Measurements from ENCODE around the gene SIN3A.

SIN3A gene

DNA sequence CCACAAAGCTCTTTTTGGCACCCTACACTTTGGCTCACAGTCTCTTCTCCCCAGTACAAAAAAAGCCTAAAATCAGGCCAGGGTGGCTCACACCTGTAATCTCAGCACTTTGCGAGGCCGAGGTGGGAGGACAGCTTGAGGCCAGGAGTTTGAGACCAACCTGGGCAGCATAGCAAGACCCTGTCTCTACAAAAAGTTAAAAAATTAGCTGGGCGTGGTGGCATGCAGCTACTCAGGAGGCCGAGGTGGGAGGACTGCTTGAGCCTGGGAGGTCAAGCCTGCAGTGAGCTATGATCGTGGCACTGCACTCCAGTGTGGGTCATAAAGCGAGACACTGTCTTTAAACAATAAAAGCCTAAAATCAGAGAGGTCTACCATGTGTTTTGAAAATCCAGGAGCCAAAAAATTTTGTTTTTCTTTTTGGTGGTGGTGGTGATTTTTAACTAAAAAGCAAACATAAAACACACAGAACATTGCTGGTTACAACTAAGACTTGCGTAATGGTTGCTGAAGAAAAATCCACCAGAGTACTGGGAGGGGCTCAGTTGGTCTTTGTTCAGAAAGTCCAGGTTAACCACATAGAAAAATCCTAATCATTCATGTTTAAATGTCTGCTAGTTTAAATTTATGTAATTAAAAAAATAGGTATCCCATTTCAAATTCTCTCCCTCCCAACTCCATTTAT is 81.5 kb downstream of the SIN3A start:
- Histone ChIP-seq H3K9ac (ENCODE audit: low read length) (no peak overlapping the region), H3K4me1 (ENCODE audit: insufficient read depth, low read length) (peaks cover 24% of the 10 kb centered on the region), H3K36me3 (ENCODE audit: insufficient read depth, low read length) (peaks cover 64% of the 10 kb centered on the region), H3K4me3 (ENCODE audit: low read depth in 1 of 2, low read length in 2 of 2) (no peak overlapping the region), H3K27me3 (ENCODE audit: control insufficient read depth in 1 of 2, insufficient read depth in 2 of 2, low read length in 2 of 2) (no peaks in the 10 kb centered on the region), H3K27ac (ENCODE audit: low read depth, low read length) (no peak overlapping the region), H3K9me3 (ENCODE audit: low read length) (no peaks in the 10 kb centered on the region)

DNA sequence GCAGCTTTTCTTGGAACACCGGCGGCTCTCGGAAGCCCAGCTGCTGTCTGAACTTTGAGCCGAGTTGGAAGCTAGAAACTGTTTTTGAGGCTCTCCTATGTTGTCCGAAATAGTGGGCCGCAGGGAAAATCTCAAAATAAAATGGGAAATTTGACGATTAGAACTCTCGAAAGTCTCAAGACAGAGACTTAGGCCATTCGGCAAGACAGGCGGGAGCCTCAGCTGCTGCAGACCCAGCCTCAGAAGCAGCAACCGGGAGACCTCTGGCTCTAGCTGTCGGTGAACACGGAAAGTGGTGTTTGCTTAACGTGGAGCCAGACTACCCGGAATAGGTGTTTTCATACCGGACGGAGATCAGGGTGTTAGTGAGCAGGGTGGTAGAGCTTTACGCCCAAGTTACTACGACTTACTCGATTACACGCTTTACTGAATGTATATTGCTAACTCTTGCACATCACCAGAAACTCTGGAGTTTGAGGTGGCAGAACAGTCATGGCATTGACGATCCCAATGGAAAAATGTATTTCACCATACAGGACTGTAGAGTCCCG is 82.7 kb downstream of the SIN3A start:
- Histone ChIP-seq H3K4me3 (ENCODE audit: low read depth in 1 of 2, low read length in 2 of 2) (peak overlapping the region; percentile 75 to 98), H3K9ac (ENCODE audit: low read length) (peak overlapping the region; percentile 89), H3K27me3 (ENCODE audit: control insufficient read depth in 1 of 2, insufficient read depth in 2 of 2, low read length in 2 of 2) (no peaks in the 10 kb centered on the region), H3K9me3 (ENCODE audit: low read length) (no peaks in the 10 kb centered on the region), H3K4me1 (ENCODE audit: insufficient read depth, low read length) (peaks cover 24% of the 10 kb centered on the region), H3K36me3 (ENCODE audit: insufficient read depth, low read length) (peaks cover 62% of the 10 kb centered on the region), H3K27ac (ENCODE audit: low read depth, low read length) (peak overlapping the region; percentile 93)

GRCh38 chr15:75367913-75368688 is 83.4 kb downstream of the SIN3A start, which contains the start of gene MAN2C1:
Gene MAN2C1, minus strand, starts transcription at chr15:75368607. Its CDS starts 24 bp downstream, at chr15:75368583.
- H3K9ac ChIP-seq (ENCODE audit: low read length) = peak within 1 kb of the TSS; percentile 89
- peak within 1 kb of the TSS; percentile 75 to 98 for H3K4me3 ChIP-seq (ENCODE audit: low read depth in 1 of 2, low read length in 2 of 2)
- peaks cover 59% of the 10 kb centered on the region for H3K36me3 ChIP-seq (ENCODE audit: insufficient read depth, low read length)
- H3K27me3 ChIP-seq (ENCODE audit: control insufficient read depth in 1 of 2, insufficient read depth in 2 of 2, low read length in 2 of 2) = no peaks in the 10 kb centered on the region
- peaks cover 24% of the 10 kb centered on the region for H3K4me1 ChIP-seq (ENCODE audit: insufficient read depth, low read length)
- H3K9me3 ChIP-seq (ENCODE audit: low read length) = no peaks in the 10 kb centered on the region
- peak within 1 kb of the TSS; percentile 93 for H3K27ac ChIP-seq (ENCODE audit: low read depth, low read length)

GRCh38 chr15:75367406-75367912 is 84.0 kb downstream of the SIN3A start:
- peak overlapping the region; percentile 22 for H3K9ac ChIP-seq (ENCODE audit: low read length)
- peaks cover 54% of the 10 kb centered on the region for H3K36me3 ChIP-seq (ENCODE audit: insufficient read depth, low read length)
- peak overlapping the region; percentile 93 for H3K27ac ChIP-seq (ENCODE audit: low read depth, low read length)
- no peaks in the 10 kb centered on the region for H3K27me3 ChIP-seq (ENCODE audit: control insufficient read depth in 1 of 2, insufficient read depth in 2 of 2, low read length in 2 of 2)
- no peaks in the 10 kb centered on the region for H3K9me3 ChIP-seq (ENCODE audit: low read length)
- H3K4me3 ChIP-seq (ENCODE audit: low read depth in 1 of 2, low read length in 2 of 2) = peak overlapping the region; percentile 75 to 98
- peaks cover 24% of the 10 kb centered on the region for H3K4me1 ChIP-seq (ENCODE audit: insufficient read depth, low read length)

DNA sequence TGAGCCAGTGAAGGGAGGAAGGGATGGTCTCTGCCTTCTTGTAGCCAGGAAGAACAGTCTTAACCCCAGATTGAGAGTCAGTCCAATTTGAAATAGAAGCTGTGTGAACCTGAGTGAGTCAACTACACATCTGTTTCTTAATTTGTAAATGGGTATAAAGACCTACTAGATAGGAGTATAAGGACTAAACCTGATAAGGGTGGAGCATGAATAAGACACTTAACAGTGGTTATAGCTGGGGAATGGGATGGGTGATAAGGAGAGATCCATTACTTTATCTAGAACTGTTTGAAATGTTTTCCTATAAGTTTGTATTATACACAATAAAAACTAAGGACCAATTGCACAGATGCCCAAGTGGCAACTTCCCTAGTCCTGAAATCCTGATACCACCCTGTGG is 84.5 kb downstream of the SIN3A start:
- peaks cover 24% of the 10 kb centered on the region for H3K4me1 ChIP-seq (ENCODE audit: insufficient read depth, low read length)
- no peaks in the 10 kb centered on the region for H3K27me3 ChIP-seq (ENCODE audit: control insufficient read depth in 1 of 2, insufficient read depth in 2 of 2, low read length in 2 of 2)
- no peaks in the 10 kb centered on the region for H3K9me3 ChIP-seq (ENCODE audit: low read length)
- H3K27ac ChIP-seq (ENCODE audit: low read depth, low read length) = no peak overlapping the region
- peak overlapping the region in 1 of 2 donors; percentile 75 for H3K4me3 ChIP-seq (ENCODE audit: low read depth in 1 of 2, low read length in 2 of 2)
- no peak overlapping the region for H3K9ac ChIP-seq (ENCODE audit: low read length)
- peaks cover 52% of the 10 kb centered on the region for H3K36me3 ChIP-seq (ENCODE audit: insufficient read depth, low read length)

GRCh38 chr15:75366163-75366562 is 85.3 kb downstream of the SIN3A start:
- no peak overlapping the region for H3K4me3 ChIP-seq (ENCODE audit: low read depth in 1 of 2, low read length in 2 of 2)
- no peak overlapping the region for H3K9ac ChIP-seq (ENCODE audit: low read length)
- no peak overlapping the region for H3K27ac ChIP-seq (ENCODE audit: low read depth, low read length)
- H3K9me3 ChIP-seq (ENCODE audit: low read length) = no peaks in the 10 kb centered on the region
- peaks cover 53% of the 10 kb centered on the region for H3K36me3 ChIP-seq (ENCODE audit: insufficient read depth, low read length)
- H3K27me3 ChIP-seq (ENCODE audit: control insufficient read depth in 1 of 2, insufficient read depth in 2 of 2, low read length in 2 of 2) = no peaks in the 10 kb centered on the region
- H3K4me1 ChIP-seq (ENCODE audit: insufficient read depth, low read length) = peaks cover 24% of the 10 kb centered on the region

GRCh38 chr15:75364881-75365280 is 86.6 kb downstream of the SIN3A start:
- Histone ChIP-seq H3K27me3 (ENCODE audit: control insufficient read depth in 1 of 2, insufficient read depth in 2 of 2, low read length in 2 of 2) (no peaks in the 10 kb centered on the region), H3K4me3 (ENCODE audit: low read depth in 1 of 2, low read length in 2 of 2) (no peak overlapping the region), H3K27ac (ENCODE audit: low read depth, low read length) (no peak overlapping the region), H3K9ac (ENCODE audit: low read length) (no peak overlapping the region), H3K4me1 (ENCODE audit: insufficient read depth, low read length) (peaks cover 24% of the 10 kb centered on the region), H3K9me3 (ENCODE audit: low read length) (no peaks in the 10 kb centered on the region), H3K36me3 (ENCODE audit: insufficient read depth, low read length) (peaks cover 56% of the 10 kb centered on the region)

DNA sequence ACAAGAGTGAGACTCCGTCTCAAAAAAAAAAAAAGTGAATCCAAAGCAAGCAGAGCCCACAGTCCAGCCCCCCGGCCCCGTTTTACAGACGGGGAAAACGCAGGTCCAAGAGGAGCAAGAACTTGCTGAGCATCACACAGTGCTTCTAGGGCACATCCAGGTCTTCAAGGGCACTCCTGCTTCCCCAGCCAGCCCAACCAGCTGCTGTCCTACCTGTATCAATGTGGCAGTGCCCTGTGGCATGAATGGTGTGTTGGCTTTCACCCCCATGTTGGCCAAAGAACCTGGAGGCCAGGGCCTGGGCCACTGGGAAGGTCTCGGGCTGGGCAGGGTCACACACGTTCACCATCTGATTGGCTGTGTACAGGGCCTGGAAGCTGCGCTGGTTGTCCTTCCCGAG is 87.7 kb downstream of the SIN3A start:
- Histone ChIP-seq H3K4me3 (ENCODE audit: low read depth in 1 of 2, low read length in 2 of 2) (no peak overlapping the region), H3K27ac (ENCODE audit: low read depth, low read length) (no peak overlapping the region), H3K36me3 (ENCODE audit: insufficient read depth, low read length) (peaks cover 60% of the 10 kb centered on the region), H3K27me3 (ENCODE audit: control insufficient read depth in 1 of 2, insufficient read depth in 2 of 2, low read length in 2 of 2) (no peaks in the 10 kb centered on the region), H3K4me1 (ENCODE audit: insufficient read depth, low read length) (peaks cover 13% of the 10 kb centered on the region), H3K9ac (ENCODE audit: low read length) (no peak overlapping the region), H3K9me3 (ENCODE audit: low read length) (no peaks in the 10 kb centered on the region)

DNA sequence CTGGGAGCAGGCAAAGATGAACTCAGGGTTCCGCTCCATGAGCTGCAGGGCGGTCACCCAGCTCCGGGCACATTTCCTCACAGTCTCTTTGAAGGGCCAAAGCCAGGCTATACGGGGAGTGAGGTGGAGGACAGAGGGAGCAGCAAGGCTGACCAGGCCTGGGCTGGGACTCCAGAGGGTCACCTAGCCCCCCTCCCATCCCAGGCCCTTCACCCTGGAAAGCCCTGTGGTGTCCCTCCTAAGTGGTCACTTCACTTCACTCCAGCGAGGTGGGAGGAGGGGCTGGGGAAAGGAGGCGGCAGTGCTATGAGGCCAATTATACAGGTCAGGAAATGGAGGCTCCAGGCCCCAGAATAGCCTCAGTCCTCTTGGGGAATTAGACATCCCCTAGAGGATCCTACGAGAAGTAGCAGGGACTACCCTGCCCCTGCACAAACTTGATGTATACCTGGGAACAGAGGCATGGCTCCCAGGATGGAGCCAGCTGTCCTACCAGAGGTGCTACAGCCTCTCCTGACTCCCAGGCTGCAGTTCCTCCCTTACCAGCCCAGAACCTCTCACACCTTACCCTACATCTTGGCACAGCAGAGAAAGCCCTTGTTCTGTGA is 88.7 kb downstream of the SIN3A start:
- H3K27me3 ChIP-seq (ENCODE audit: control insufficient read depth in 1 of 2, insufficient read depth in 2 of 2, low read length in 2 of 2) = no peaks in the 10 kb centered on the region
- no peaks in the 10 kb centered on the region for H3K9me3 ChIP-seq (ENCODE audit: low read length)
- no peak overlapping the region for H3K9ac ChIP-seq (ENCODE audit: low read length)
- H3K4me3 ChIP-seq (ENCODE audit: low read depth in 1 of 2, low read length in 2 of 2) = no peak overlapping the region
- no peak overlapping the region for H3K27ac ChIP-seq (ENCODE audit: low read depth, low read length)
- peaks cover 11% of the 10 kb centered on the region for H3K4me1 ChIP-seq (ENCODE audit: insufficient read depth, low read length)
- peaks cover 66% of the 10 kb centered on the region for H3K36me3 ChIP-seq (ENCODE audit: insufficient read depth, low read length)

DNA sequence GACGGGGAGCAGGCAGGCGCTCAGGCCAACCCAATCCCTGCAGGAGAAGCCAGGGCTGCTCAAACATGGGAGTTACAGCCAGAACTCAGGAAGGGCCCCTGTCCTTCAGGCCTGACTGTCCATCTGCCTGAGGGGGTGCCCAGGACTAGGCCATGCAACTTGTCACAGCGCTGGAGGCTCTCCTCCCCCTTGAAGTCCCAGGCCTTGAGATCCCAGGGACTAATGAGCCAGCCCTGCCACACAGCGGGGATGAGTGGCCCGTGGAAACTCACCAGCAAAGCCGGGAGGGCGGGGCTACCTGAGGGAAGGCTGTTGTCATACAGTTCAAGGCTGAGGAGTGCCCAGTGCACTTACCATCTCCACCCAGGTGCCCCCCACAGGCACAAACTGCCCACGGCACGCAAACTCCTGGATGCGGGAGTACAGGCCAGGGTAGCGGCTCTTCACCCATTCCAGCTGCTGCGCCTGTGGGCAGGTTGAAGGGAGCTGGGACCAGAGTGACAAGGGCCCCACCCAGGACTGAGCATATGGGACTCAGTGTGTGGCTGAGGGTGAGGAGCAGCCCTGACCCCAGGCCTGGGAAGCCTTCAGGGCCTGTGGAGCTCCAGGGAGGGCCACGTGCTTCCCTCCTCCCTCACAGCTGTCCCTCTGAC is 89.4 kb downstream of the SIN3A start:
- Histone ChIP-seq H3K4me3 (ENCODE audit: low read depth in 1 of 2, low read length in 2 of 2) (no peak overlapping the region), H3K9ac (ENCODE audit: low read length) (no peak overlapping the region), H3K36me3 (ENCODE audit: insufficient read depth, low read length) (peaks cover 65% of the 10 kb centered on the region), H3K4me1 (ENCODE audit: insufficient read depth, low read length) (peaks cover 4% of the 10 kb centered on the region), H3K27ac (ENCODE audit: low read depth, low read length) (no peak overlapping the region), H3K9me3 (ENCODE audit: low read length) (no peaks in the 10 kb centered on the region), H3K27me3 (ENCODE audit: control insufficient read depth in 1 of 2, insufficient read depth in 2 of 2, low read length in 2 of 2) (no peaks in the 10 kb centered on the region)

Measured in muscle layer of colon (tissue), 2 donors.